Measurements from ENCODE around the gene TMEM135.
"Not testable (repeated sequence)": the region's sequence is repeated elsewhere in the genome, so short reads cannot be mapped to it uniquely, and the experiment has no call there.

The TMEM135 gene

GRCh38 chr11:87263979-87264378, 226.2 kb downstream of the TMEM135 start:
- DNase-seq: no peak

- DNase-seq: no peak
Observed at GRCh38 chr11:87265132-87265531, 227.4 kb downstream of the TMEM135 start.

GRCh38 chr11:87265979-87266378, 228.2 kb downstream of the TMEM135 start:
- no peak for DNase-seq

- peak; percentile 53 for DNase-seq
Observed at GRCh38 chr11:87266751-87267150, 229.0 kb downstream of the TMEM135 start.

GRCh38 chr11:87271951-87272350, 234.2 kb downstream of the TMEM135 start:
- DNase-seq: not testable (repeated sequence)

GRCh38 chr11:87275176-87275575, 237.4 kb downstream of the TMEM135 start:
- no peak for DNase-seq

- no peak for DNase-seq
Observed at GRCh38 chr11:87280143-87280542, 242.4 kb downstream of the TMEM135 start.

- DNase-seq: no peak
Observed at GRCh38 chr11:87281496-87281895, 243.8 kb downstream of the TMEM135 start.

GRCh38 chr11:87284306-87284705, 246.6 kb downstream of the TMEM135 start:
- DNase-seq: no peak

- not testable (repeated sequence) for DNase-seq
Observed at GRCh38 chr11:87285674-87286073, 247.9 kb downstream of the TMEM135 start.

- DNase-seq: no peak
Observed at GRCh38 chr11:87286338-87286737, 248.6 kb downstream of the TMEM135 start.

- DNase-seq: peak; percentile 75
Observed at GRCh38 chr11:87290304-87290922, 252.7 kb downstream of the TMEM135 start.

GRCh38 chr11:87292598-87292997, 254.9 kb downstream of the TMEM135 start:
- no peak for DNase-seq

- no peak for DNase-seq
Observed at GRCh38 chr11:87295237-87295636, 257.5 kb downstream of the TMEM135 start.

- DNase-seq: no peak
Observed at GRCh38 chr11:87296627-87297026, 258.9 kb downstream of the TMEM135 start.

- peak; percentile 28 for DNase-seq
Observed at GRCh38 chr11:87298155-87298554, 260.4 kb downstream of the TMEM135 start.

GRCh38 chr11:87299041-87299481, 261.3 kb downstream of the TMEM135 start:
- no peak for DNase-seq

- peak; percentile 56 for DNase-seq
Observed at GRCh38 chr11:87300640-87301380, 263.1 kb downstream of the TMEM135 start.

GRCh38 chr11:87301785-87302540, 264.2 kb downstream of the TMEM135 start:
- DNase-seq: no peak

- DNase-seq: no peak
Observed at GRCh38 chr11:87304412-87304811, 266.7 kb downstream of the TMEM135 start.

GRCh38 chr11:87306262-87306851, 268.6 kb downstream of the TMEM135 start:
- DNase-seq: no peak

- DNase-seq: no peak
Observed at GRCh38 chr11:87307101-87307500, 269.4 kb downstream of the TMEM135 start.

GRCh38 chr11:87315229-87315628, 277.5 kb downstream of the TMEM135 start:
- no peak for DNase-seq
